ENCODE data around the gene NKX6-2. TPM values are rescaled to one million over a fixed set of nuclear protein-coding genes. Genes with fewer than 3 reads are reported as not detected.

The NKX6-2 gene
- total RNA-seq, 1 donor from 2014 or later, result 0.14 TPM

DNA sequence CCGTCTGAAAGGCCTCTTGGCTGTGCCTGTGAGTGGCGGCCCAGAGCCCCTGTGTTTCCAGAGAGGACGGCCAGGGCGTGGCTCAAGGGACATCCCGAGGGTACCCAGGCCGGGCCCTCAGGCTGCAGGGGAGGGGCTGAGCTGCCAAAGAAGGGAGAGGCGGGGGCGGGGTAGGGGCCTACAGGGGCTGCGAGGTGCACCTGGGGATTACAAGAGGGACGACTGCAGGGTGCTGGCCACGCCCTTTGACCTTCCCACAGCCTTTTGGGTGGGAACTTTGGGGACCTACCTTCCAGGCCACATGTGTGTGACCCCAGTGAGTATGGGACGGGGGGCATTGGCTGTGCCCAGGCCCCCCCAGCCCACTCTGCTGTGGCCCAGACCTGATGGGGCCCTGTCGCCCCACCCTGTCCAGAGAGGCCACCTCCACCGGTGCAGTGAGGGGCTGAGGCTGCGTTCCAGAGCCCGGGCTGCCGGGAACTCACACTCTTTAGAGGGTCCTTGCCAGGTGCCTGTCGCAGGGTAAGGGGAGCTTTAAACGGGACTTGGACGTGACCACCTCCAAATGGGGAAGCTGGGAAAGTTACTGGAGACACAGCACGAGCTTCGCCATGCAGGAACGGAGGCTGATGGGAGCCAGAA lies 19.0 kb upstream of the NKX6-2 start:
- no peaks in the 10 kb centered on the region for H3K9me3 Mint-ChIP-seq
- no peaks in the 10 kb centered on the region for H3K36me3 Mint-ChIP-seq
- H3K4me3 Mint-ChIP-seq, result no peak overlapping the region
- H3K27ac Mint-ChIP-seq, result no peak overlapping the region
- no peak for DNase-seq (ENCODE audit: extremely low spot score, unreplicated experiment)
- TF ChIP-seq, protein P1, sequence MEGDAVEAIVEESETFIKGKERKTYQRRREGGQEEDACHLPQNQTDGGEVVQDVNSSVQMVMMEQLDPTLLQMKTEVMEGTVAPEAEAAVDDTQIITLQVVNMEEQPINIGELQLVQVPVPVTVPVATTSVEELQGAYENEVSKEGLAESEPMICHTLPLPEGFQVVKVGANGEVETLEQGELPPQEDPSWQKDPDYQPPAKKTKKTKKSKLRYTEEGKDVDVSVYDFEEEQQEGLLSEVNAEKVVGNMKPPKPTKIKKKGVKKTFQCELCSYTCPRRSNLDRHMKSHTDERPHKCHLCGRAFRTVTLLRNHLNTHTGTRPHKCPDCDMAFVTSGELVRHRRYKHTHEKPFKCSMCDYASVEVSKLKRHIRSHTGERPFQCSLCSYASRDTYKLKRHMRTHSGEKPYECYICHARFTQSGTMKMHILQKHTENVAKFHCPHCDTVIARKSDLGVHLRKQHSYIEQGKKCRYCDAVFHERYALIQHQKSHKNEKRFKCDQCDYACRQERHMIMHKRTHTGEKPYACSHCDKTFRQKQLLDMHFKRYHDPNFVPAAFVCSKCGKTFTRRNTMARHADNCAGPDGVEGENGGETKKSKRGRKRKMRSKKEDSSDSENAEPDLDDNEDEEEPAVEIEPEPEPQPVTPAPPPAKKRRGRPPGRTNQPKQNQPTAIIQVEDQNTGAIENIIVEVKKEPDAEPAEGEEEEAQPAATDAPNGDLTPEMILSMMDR (conservative IDR thresholded peaks at IDR 0.05), result no peak
- peaks cover 11% of the 10 kb centered on the region for H3K4me1 Mint-ChIP-seq (ENCODE audit: unreplicated experiment)
- H3K27me3 Mint-ChIP-seq, result peaks cover 7% of the 10 kb centered on the region

DNA sequence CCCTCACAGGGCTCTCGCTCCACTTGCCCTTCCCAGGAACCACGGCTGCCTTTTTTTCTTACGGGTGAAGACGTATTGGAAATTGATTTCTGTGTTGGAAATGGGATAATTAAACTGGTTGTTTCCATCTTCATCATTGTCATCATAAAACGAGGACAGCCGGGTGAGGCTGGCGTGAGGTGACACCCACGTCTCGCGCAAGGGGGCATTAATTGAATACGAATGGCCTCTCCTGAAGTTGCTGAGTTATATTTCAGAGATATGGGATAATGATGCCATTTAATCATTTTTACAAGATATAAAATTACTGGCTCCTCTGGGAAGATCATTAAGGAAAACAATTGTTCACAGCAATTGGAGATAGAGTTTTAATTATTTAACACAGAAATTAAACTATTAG lies 18.3 kb upstream of the NKX6-2 start:
- no peak for DNase-seq (ENCODE audit: extremely low spot score, unreplicated experiment)
- Mint-ChIP-seq H3K4me1 (ENCODE audit: unreplicated experiment) (peaks cover 11% of the 10 kb centered on the region), H3K27ac (no peak overlapping the region), H3K36me3 (no peaks in the 10 kb centered on the region), H3K27me3 (peaks cover 7% of the 10 kb centered on the region), H3K4me3 (no peak overlapping the region), H3K9me3 (no peaks in the 10 kb centered on the region)
- TF ChIP-seq, protein P1 (conservative IDR thresholded peaks at IDR 0.05), result no peak

DNA sequence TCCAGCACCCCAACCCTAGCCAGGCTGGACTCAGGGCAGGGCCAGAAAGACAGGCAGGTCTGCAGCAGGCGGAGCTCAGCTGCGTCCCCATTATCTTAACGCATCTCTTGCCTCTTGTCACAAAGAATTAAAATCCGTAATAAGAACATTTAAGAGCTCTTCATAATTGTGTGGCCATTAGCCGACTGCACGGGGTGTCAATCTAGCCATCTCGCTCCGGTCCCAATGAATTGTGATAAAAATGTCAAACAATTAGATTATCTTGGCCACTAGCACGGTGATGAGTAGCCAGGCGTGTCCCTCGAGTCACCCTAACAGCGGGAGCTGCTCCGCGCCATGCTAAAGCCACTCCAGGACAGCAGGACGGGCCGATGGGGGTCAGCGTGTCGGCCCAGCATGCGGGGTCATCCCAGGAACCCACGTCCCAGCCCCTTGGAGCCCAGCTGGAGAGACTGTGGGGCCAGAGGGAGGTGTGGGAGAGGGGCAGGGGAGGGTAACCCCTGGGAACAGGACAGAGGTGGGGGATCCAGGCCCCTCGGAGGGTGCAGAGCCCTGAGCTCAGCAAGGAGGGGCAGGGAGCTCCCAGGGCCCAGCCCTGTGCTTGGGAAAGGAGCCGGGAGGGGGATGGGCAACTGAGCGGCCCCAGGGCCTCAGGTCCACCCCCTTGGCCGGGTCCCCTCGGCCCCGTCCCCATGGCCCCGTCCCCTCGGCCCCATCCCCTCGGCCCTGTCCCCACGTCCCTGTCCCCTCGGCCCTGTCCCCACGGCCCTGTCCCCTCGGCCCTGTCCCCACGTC lies 17.7 kb upstream of the NKX6-2 start:
- Mint-ChIP-seq H3K4me3 (no peak overlapping the region), H3K9me3 (no peaks in the 10 kb centered on the region), H3K4me1 (ENCODE audit: unreplicated experiment) (peaks cover 11% of the 10 kb centered on the region), H3K36me3 (no peaks in the 10 kb centered on the region), H3K27ac (no peak overlapping the region), H3K27me3 (peaks cover 7% of the 10 kb centered on the region)
- DNase-seq (ENCODE audit: extremely low spot score, unreplicated experiment), result no peak
- TF ChIP-seq, protein P1 (conservative IDR thresholded peaks at IDR 0.05), result no peak

DNA sequence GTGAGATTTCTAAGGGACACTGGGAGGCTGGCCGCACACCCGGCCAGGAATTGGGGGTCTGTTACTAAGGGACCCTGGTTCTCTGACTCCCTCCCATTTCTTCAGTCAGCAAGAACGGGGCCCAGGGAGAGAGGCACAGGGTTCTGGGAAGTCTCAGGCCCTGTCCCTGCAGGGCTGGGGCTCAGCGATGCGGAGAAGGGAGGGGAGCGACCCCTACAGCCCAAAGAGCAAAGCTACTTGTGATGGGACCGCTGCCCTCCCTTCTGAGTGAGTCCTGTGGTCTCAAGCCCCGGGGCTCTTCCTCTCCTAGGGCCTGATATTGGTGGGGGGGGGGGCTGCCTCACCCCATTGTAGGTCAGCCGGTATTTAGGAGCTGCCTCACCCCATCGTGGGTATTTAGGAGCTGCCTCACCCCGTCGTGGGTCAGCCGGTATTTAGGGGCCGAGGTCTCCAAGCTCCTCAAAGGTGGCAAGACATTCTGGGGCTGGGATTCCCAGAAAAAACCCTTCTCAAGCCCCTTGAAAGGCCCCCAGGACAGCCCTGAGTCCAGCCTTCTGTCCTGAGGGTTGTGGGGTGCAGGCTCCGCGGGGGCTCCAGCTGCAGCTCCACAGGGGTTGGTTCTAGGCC lies 16.9 kb upstream of the NKX6-2 start:
- peaks cover 11% of the 10 kb centered on the region for H3K27me3 Mint-ChIP-seq
- no peak overlapping the region for H3K27ac Mint-ChIP-seq
- no peak for DNase-seq (ENCODE audit: extremely low spot score, unreplicated experiment)
- H3K4me3 Mint-ChIP-seq, result no peak overlapping the region
- peaks cover 11% of the 10 kb centered on the region for H3K4me1 Mint-ChIP-seq (ENCODE audit: unreplicated experiment)
- TF ChIP-seq, protein P1 (conservative IDR thresholded peaks at IDR 0.05), result no peak
- no peaks in the 10 kb centered on the region for H3K36me3 Mint-ChIP-seq
- no peaks in the 10 kb centered on the region for H3K9me3 Mint-ChIP-seq

DNA sequence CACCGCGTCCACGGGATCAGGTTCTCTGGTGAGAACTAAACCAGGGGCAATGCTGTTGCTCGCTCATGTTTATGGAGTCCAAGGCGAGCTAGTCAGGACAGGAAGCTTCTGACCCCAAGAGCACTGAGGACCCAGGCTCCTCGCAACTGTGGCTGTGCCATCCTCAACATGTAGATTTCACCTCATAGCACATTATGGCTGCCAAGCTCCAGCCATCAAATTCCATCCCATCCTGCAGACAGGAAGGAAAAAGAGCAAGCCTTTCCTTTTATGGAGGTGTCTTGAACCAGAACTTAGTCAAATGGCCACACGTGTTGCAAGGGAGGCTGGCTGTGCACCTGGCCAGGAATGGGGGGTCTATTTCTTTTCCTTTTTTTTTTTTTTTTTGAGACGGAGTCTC lies 16.1 kb upstream of the NKX6-2 start:
- H3K27ac Mint-ChIP-seq, result no peak overlapping the region
- no peaks in the 10 kb centered on the region for H3K9me3 Mint-ChIP-seq
- peaks cover 17% of the 10 kb centered on the region for H3K27me3 Mint-ChIP-seq
- H3K36me3 Mint-ChIP-seq, result no peaks in the 10 kb centered on the region
- peaks cover 11% of the 10 kb centered on the region for H3K4me1 Mint-ChIP-seq (ENCODE audit: unreplicated experiment)
- no peak for DNase-seq (ENCODE audit: extremely low spot score, unreplicated experiment)
- H3K4me3 Mint-ChIP-seq, result no peak overlapping the region
- TF ChIP-seq, protein P1 (conservative IDR thresholded peaks at IDR 0.05), result no peak
